Measurements from ENCODE around the gene P4HA2. TPM values are rescaled to one million over a fixed set of nuclear protein-coding genes. Genes with fewer than 3 reads are reported as not detected.

P4HA2 gene
- total and polyA plus RNA-seq, 2 of the 13 experiments (the other 11 are each of a cell fraction or from before 2014, with no cell fraction given) = 37.7 to 126 TPM

- no peak for TF ChIP-seq ZNF556 (CRISPR knock-in tag; IDR thresholded peaks at IDR 0.05; ENCODE audit: borderline replicate concordance)
- no peak for TF ChIP-seq PHF21A (CRISPR knock-in tag; IDR thresholded peaks at IDR 0.05)
- no peak for TF ChIP-seq DZIP1 (CRISPR knock-in tag; IDR thresholded peaks at IDR 0.05)
- peak; percentile 42; the same call in 1 of the 2 replicates for TF ChIP-seq NR2F6 (IDR thresholded peaks at IDR 0.05)
- TF ChIP-seq NR2F6 (CRISPR knock-in tag; IDR thresholded peaks at IDR 0.05) = no peak
- no peak for TF ChIP-seq EED (CRISPR knock-in tag; IDR thresholded peaks at IDR 0.05)
- no peak for TF ChIP-seq ASH2L (IDR thresholded peaks at IDR 0.05; ENCODE audit: insufficient read length, low read depth, low read length)
- TF ChIP-seq MYC (CRISPR knock-in tag; IDR thresholded peaks at IDR 0.05; ENCODE audit: borderline replicate concordance) = no peak
- TF ChIP-seq ZBTB46 (CRISPR knock-in tag; IDR thresholded peaks at IDR 0.05; ENCODE audit: borderline replicate concordance) = no peak
- TF ChIP-seq ZNF549 (CRISPR knock-in tag; IDR thresholded peaks at IDR 0.05) = no peak
- no peak for TF ChIP-seq SMAD1 (CRISPR knock-in tag; IDR thresholded peaks at IDR 0.05; ENCODE audit: borderline replicate concordance, low read depth)
- no peak for TF ChIP-seq ZSCAN22 (CRISPR knock-in tag; IDR thresholded peaks at IDR 0.05)
- TF ChIP-seq NR2F1 (CRISPR knock-in tag; IDR thresholded peaks at IDR 0.05) = peak in 1 of 2 experiments; percentile 19; a peak in 1 of 4 replicates
- TF ChIP-seq ZNF670 (CRISPR knock-in tag; IDR thresholded peaks at IDR 0.05; ENCODE audit: borderline replicate concordance) = no peak
- TF ChIP-seq PAWR (CRISPR knock-in tag; IDR thresholded peaks at IDR 0.05; ENCODE audit: borderline replicate concordance) = no peak
- TF ChIP-seq ZBTB49 (CRISPR knock-in tag; IDR thresholded peaks at IDR 0.05; ENCODE audit: borderline replicate concordance) = no peak
- TF ChIP-seq FOXO1 (CRISPR knock-in tag; IDR thresholded peaks at IDR 0.05) = no peak
- TF ChIP-seq ZSCAN29 (CRISPR knock-in tag; conservative IDR thresholded peaks at IDR 0.05) = no peak
Measured at GRCh38 chr5:132181011-132181629, 46.5 kb downstream of the P4HA2 start (continued).
